ENCODE measurements around the gene LRRC28.

LRRC28 gene

DNA sequence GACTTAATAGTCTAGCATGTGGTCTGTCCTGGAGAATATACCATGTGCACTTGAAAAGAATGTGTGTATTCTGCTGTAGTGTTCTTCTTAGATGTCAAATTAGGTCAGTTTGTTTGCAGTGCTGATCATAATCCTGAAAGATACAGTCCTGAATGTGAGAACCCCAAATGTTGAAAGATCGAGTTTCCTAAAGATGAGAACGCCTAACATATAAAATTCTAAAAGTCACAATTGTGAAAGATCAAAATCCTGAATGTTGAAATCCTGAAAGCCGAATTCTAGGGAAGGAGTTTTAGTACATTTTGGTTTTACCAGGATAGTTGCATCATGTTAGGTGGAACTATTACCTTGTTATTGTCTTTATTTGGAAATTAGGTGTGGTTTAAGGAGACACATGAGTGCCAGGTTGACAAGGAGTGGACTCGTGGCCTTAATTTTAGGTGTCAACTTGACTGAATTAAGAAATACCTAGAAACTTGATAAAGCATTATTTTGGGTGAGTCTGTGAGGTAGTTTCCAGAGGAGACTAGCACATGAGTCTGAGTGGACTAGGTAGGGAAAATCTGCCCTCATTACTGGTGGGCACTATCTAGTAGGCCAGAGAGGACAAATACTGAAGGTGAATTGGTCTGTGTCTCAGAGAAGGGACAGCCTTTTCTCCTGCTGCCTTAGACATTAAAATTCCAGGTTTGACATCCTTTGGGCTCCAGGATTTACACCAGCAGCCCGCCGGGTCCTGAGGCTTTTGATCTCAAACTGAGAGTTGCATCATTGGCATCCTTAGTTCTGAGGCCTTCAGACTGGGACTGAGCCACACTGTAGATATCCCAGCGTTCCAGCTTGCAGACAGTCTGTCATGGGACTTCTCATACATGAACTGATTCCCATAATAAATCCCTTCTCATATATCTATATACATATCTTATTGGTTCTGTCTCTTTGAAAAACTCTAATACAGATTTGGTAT lies 77.1 kb downstream of the LRRC28 start:
- TF ChIP-seq, protein P1, sequence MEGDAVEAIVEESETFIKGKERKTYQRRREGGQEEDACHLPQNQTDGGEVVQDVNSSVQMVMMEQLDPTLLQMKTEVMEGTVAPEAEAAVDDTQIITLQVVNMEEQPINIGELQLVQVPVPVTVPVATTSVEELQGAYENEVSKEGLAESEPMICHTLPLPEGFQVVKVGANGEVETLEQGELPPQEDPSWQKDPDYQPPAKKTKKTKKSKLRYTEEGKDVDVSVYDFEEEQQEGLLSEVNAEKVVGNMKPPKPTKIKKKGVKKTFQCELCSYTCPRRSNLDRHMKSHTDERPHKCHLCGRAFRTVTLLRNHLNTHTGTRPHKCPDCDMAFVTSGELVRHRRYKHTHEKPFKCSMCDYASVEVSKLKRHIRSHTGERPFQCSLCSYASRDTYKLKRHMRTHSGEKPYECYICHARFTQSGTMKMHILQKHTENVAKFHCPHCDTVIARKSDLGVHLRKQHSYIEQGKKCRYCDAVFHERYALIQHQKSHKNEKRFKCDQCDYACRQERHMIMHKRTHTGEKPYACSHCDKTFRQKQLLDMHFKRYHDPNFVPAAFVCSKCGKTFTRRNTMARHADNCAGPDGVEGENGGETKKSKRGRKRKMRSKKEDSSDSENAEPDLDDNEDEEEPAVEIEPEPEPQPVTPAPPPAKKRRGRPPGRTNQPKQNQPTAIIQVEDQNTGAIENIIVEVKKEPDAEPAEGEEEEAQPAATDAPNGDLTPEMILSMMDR (IDR thresholded peaks at IDR 0.05; ENCODE audit: low read depth, low read length), result no peak
- in situ Hi-C loops (cut with HindIII; ENCODE audit: low sequenced_read_pairs), result no loop called here
- DNase-seq (ENCODE audit: low read depth, low spot score), result no peak
- H3K4me3 ChIP-seq (ENCODE audit: low read depth, low read length), result no peak overlapping the region

GRCh38 chr15:99331381-99331780 lies 80.1 kb downstream of the LRRC28 start:
- TF ChIP-seq, protein P1 (IDR thresholded peaks at IDR 0.05; ENCODE audit: low read depth, low read length), result no peak
- no peak overlapping the region for H3K4me3 ChIP-seq (ENCODE audit: low read depth, low read length)
- in situ Hi-C loops (cut with HindIII; ENCODE audit: low sequenced_read_pairs), result no loop called here
- DNase-seq (ENCODE audit: low read depth, low spot score), result no peak

GRCh38 chr15:99333413-99333812 lies 82.1 kb downstream of the LRRC28 start:
- no peak overlapping the region for H3K4me3 ChIP-seq (ENCODE audit: low read depth, low read length)
- in situ Hi-C loops (cut with HindIII; ENCODE audit: low sequenced_read_pairs), result no loop called here
- TF ChIP-seq, protein P1 (IDR thresholded peaks at IDR 0.05; ENCODE audit: low read depth, low read length), result no peak
- no peak for DNase-seq (ENCODE audit: low read depth, low spot score)

GRCh38 chr15:99333981-99334380 lies 82.7 kb downstream of the LRRC28 start:
- TF ChIP-seq, protein P1 (IDR thresholded peaks at IDR 0.05; ENCODE audit: low read depth, low read length), result no peak
- no peak for DNase-seq (ENCODE audit: low read depth, low spot score)
- in situ Hi-C loops (cut with HindIII; ENCODE audit: low sequenced_read_pairs), result no loop called here
- H3K4me3 ChIP-seq (ENCODE audit: low read depth, low read length), result no peak overlapping the region

GRCh38 chr15:99335508-99335907 lies 84.2 kb downstream of the LRRC28 start:
- TF ChIP-seq, protein P1 (IDR thresholded peaks at IDR 0.05; ENCODE audit: low read depth, low read length), result no peak
- in situ Hi-C loops (cut with HindIII; ENCODE audit: low sequenced_read_pairs), result no loop called here
- no peak overlapping the region for H3K4me3 ChIP-seq (ENCODE audit: low read depth, low read length)
- no peak for DNase-seq (ENCODE audit: low read depth, low spot score)

GRCh38 chr15:99336794-99337193 lies 85.5 kb downstream of the LRRC28 start:
- no peak overlapping the region for H3K4me3 ChIP-seq (ENCODE audit: low read depth, low read length)
- TF ChIP-seq, protein P1 (IDR thresholded peaks at IDR 0.05; ENCODE audit: low read depth, low read length), result no peak
- no peak for DNase-seq (ENCODE audit: low read depth, low spot score)
- in situ Hi-C loops (cut with HindIII; ENCODE audit: low sequenced_read_pairs), result no loop called here
